GM21576 (cell line): ENCODE measurements around the gene NLRC3.
"Not testable (repeated sequence)": the region's sequence is repeated elsewhere in the genome, so short reads cannot be mapped to it uniquely, and the experiment has no call there.

Experiments used
- ATAC-seq: cut with Tn5 transposase; IDR thresholded peaks from one replicate; pipeline ENCODE4 v1.9.1; 2021; ENCODE audit warnings: mild to moderate bottlenecking, moderate library complexity; ENCODE audit not compliant: unreplicated experiment

NLRC3 gene

GRCh38 chr16:3577302-3577752, at the start of gene NLRC3:
NLRC3 (minus strand) TSS chr16:3577403; CDS start chr16:3565036, 12,367 bp downstream.
- no peak for ATAC-seq

- peak; percentile 47 for ATAC-seq
Measured at GRCh38 chr16:3625911-3626732, 48.9 kb upstream of the NLRC3 start.

GRCh38 chr16:3625331-3625730, 48.1 kb upstream of the NLRC3 start:
- ATAC-seq = no peak

GRCh38 chr16:3623642-3624041, 46.4 kb upstream of the NLRC3 start:
- no peak for ATAC-seq

- ATAC-seq = no peak
Measured at GRCh38 chr16:3618769-3619141, 41.6 kb upstream of the NLRC3 start.

DNA sequence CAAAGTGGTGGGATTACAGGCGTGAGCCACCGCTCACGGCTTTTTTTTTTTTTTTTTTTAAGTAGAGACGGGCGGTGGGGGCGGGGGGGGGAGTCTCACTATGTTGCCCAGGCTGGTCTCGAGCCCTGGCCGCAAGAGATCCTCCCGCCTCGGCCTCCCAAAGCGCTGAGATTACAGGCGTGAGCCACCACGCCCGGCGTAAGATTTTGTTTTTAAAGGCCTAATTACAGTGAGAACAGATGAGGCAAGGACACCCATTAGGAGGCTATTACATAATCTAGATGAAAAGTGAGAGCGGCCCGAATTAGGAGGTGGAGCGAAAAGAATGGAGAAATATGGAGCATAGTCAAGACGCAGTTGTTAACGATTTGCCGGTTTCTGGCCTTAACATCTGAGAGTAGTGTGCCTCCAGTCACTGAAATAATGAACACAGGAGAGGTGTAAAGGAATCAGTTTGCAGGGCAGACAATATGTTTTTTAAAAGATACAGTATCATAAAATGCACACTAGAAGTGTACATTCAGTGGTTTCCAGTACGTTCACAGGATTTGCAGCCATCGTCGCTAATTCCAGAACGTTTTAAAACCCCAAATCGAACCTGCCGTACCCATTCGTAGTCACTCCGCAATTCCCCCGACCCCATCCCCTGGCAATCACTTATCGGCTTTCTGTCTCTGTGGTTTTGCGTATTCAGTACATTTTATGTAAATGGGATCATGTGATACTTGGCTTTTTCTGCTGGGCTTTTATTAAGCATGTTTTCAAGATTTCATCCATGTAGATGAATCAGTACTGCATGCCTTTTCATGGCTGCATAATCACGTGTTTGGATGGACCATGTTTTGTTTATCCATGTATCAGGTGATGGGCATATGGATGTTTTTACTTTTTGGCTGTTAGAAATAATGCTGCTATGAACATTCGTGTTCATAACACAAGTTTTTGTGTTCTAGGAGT, 35.6 kb upstream of the NLRC3 start:
- no peak for ATAC-seq

DNA sequence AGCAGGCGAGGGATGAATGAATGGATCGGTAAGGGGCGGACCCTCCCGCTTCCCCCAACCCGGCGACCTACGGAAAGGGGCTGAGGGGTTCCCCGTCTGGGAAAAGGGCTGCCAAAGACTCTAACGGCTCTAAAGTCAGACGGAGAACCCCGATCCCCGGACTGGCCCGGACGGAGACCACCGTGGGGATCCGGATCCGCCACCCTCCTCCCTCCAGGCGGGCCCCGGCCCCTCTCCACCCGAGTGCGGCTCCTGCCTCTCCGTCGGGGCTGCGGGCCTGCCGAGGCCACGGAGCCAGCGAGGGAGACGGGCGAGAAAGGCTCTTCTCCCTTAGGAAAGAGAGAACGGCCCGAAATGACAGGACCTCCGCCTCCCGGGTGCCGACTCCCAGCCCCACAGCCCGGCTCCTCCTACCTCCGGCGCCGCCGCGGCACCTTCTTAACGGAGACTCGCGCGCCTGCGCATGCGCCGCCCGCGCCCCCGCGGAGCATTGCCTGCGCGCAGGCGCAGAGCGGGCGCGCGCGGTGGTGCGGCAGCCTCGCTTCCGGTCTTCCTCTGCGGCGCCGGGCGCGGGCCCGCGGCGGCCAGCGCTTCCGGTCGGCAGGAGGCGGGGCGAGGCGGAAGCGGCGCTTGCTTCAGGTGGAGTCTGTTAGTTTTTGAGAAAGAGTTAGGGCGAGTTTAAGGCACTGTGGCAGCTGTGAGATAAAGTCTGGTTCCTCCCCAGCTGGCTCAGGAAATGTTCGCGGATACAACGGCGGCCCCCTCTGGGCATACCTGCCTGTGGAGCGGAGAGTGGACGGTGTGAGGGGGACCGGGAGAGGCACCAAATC, 34.2 kb upstream of the NLRC3 start, which contains the start of gene SLX4:
Gene SLX4, minus strand, starts transcription at position 461 of the 830 bp plus-strand sequence. CDS start 2,642 bp downstream, outside the sequence.
- peak; percentile 67 for ATAC-seq

DNA sequence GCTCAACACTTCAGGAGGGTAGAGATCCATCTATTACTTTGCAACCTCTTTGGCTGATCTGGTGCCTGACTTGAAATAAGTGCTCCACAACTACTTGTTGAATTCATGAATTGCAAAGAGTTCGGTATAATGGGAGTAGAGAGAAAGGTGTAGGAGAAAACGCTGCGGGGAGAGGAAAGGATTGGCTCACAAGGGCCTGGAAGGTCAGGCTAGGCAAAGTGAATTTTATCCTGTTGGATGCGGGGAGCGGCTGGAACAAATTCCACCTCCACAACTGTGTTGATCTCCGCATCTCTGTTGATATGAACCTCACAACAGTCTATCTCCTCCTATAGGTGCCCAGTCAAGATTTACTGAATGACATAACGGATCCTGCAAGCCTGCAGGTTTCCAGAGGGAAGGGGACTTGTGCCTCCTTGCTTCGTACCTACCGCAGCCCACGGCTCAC, 33.5 kb upstream of the NLRC3 start:
- ATAC-seq = no peak

- ATAC-seq = no peak
Measured at GRCh38 chr16:3609895-3610697, 32.9 kb upstream of the NLRC3 start.

- not testable (repeated sequence) for ATAC-seq
Measured at GRCh38 chr16:3608976-3609375, 31.8 kb upstream of the NLRC3 start.

DNA sequence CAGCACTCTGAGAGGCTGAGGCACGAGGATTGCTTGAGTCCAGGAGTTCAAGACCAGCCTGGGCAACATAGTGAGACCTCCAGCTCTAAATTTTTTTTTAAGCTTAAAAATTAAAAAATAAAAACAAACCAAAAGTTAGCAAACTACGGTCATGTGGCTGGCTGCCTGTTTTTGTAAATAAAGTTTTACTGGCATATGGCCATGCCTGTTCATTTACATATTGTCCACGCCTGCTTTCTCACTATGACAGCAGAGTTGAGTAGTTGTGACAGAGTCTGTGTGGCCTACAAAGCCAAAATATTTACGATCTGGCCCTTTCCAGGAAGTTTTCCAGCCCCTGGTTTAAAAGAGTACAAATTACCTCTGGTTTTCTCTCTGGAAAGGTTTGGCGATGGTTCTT, 30.9 kb upstream of the NLRC3 start:
- no peak for ATAC-seq

DNA sequence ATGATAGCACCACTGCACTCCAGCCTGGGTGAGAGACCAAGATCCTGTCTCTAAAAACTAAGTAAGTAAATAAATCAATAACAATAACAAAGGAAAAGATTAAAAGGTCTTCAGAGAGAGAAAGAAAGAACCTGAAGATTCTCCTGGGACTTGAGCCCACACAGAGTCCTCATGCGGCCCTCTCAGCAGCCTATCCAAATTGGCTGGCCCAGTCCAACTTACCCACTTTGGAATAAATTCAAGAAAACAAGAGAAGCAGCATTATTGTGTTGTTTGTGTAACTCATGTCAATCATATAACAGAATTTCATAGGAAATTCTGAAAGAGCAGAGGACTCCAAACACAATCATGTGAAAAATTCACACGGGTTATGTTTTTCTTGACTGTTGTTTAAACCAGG, 30.4 kb upstream of the NLRC3 start:
- no peak for ATAC-seq

DNA sequence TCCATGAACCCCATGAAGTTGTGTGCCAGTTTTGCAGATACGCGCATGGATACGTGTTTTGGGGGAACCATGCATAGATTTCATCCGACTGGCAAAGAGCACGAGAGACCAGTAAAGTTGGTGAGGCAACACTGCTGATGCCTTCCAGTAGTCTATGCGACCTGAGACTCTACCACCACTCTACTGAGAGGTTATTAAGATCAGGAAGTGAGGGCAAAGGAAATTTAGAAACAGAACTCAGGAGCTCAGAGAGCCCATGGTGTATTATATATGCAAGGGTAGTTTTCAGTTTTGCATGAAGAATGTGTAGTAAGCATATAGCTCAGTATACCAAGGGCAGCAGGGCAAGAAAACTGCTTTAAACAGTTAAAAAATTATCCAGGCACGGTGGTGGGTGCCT, 30.0 kb upstream of the NLRC3 start:
- no peak for ATAC-seq

GRCh38 chr16:3606441-3606840, 29.2 kb upstream of the NLRC3 start:
- no peak for ATAC-seq

- ATAC-seq = no peak
Measured at GRCh38 chr16:3602320-3602653, 25.1 kb upstream of the NLRC3 start.

DNA sequence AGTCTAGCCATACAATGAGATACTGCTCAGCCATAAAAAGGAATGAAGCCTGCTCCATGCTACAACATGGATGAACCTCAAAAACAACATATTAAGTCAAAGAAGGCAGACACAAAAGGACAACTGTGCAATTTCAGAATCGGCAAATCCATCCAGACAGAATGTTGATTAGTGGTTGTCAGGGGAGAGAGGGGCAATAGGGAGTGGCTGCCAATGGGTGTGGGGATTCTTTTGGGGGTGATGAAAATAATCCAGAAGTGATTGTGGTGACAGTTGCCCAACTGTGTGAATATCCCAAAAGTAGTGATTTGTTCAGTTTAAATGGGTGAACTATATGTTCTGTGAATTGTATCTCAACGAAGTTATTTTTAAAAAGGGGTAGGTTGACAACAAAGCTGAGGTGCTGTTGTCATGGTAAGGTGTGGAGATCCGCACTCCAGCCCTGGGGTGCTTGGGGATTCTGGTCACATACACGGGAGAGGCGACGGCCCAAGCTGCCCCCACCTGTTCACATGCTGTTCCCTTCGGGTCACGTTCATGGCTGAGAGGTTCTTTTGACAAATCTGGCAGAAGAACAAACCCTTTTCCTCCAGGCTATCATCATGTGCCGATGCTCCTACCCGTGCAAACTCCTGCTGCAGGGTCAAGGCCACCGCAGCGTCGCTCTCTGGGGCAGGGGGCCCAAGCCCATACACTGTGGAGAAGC, 24.6 kb upstream of the NLRC3 start:
- no peak for ATAC-seq

- no peak for ATAC-seq
Measured at GRCh38 chr16:3599922-3600321, 22.7 kb upstream of the NLRC3 start.

GRCh38 chr16:3599121-3599520, 21.9 kb upstream of the NLRC3 start:
- ATAC-seq = no peak

- no peak for ATAC-seq
Measured at GRCh38 chr16:3598236-3598635, 21.0 kb upstream of the NLRC3 start.
